ENCODE measurements around the gene ASB10.

ASB10 gene

GRCh38 chr7:151210087-151210854 is 23.2 kb upstream of the ASB10 start, which contains the start of gene H2BK1:
Gene H2BK1, minus strand, starts transcription at chr7:151210488. Its CDS starts 170 bp downstream, at chr7:151210318.
- no peak for DNase-seq (ENCODE audit: low read depth)

- no peak for DNase-seq (ENCODE audit: low read depth)
Observed at GRCh38 chr7:151209588-151209987, 22.5 kb upstream of the ASB10 start.

- no peak for DNase-seq (ENCODE audit: low read depth)
Observed at GRCh38 chr7:151208253-151208862, 21.3 kb upstream of the ASB10 start.

- DNase-seq (ENCODE audit: low read depth): no peak
Observed at GRCh38 chr7:151207804-151208203, 20.8 kb upstream of the ASB10 start.

GRCh38 chr7:151207315-151207714 is 20.3 kb upstream of the ASB10 start:
- DNase-seq (ENCODE audit: low read depth): no peak

- DNase-seq (ENCODE audit: low read depth): no peak
Observed at GRCh38 chr7:151206914-151207313, 19.9 kb upstream of the ASB10 start.

GRCh38 chr7:151205730-151206129 is 18.7 kb upstream of the ASB10 start:
- DNase-seq (ENCODE audit: low read depth): no peak

- DNase-seq (ENCODE audit: low read depth): no peak
Observed at GRCh38 chr7:151204383-151205032, 17.5 kb upstream of the ASB10 start.

- no peak for DNase-seq (ENCODE audit: low read depth)
Observed at GRCh38 chr7:151202836-151203235, 15.8 kb upstream of the ASB10 start.

GRCh38 chr7:151201751-151202150 is 14.7 kb upstream of the ASB10 start:
- no peak for DNase-seq (ENCODE audit: low read depth)

- no peak for DNase-seq (ENCODE audit: low read depth)
Observed at GRCh38 chr7:151201344-151201743, 14.3 kb upstream of the ASB10 start.

GRCh38 chr7:151198945-151199848 is 12.1 kb upstream of the ASB10 start:
- no peak for DNase-seq (ENCODE audit: low read depth)

GRCh38 chr7:151197932-151198331 is 10.9 kb upstream of the ASB10 start:
- no peak for DNase-seq (ENCODE audit: low read depth)

GRCh38 chr7:151195616-151196450 is 8.8 kb upstream of the ASB10 start:
- no peak for DNase-seq (ENCODE audit: low read depth)

- no peak for DNase-seq (ENCODE audit: low read depth)
Observed at GRCh38 chr7:151194188-151194587, 7.1 kb upstream of the ASB10 start.

- DNase-seq (ENCODE audit: low read depth): no peak
Observed at GRCh38 chr7:151193203-151193978, 6.3 kb upstream of the ASB10 start.

- DNase-seq (ENCODE audit: low read depth): no peak
Observed at GRCh38 chr7:151192002-151192539, 5.0 kb upstream of the ASB10 start.

GRCh38 chr7:151191544-151191943 is 4.5 kb upstream of the ASB10 start:
- no peak for DNase-seq (ENCODE audit: low read depth)

- no peak for DNase-seq (ENCODE audit: low read depth)
Observed at GRCh38 chr7:151189038-151189437, 2.0 kb upstream of the ASB10 start.

GRCh38 chr7:151188252-151188542 is 1.1 kb upstream of the ASB10 start:
- DNase-seq (ENCODE audit: low read depth): no peak
